Activated CD8-positive, alpha-beta memory T cell treated with anti-CD3 and anti-CD28 coated beads for 24 hours (primary cell): ENCODE measurements around the gene RNU6-8.

Experiments used
- DNase-seq: peaks from one replicate; pipeline ENCODE4 v3.0.0-alpha.2; 2020

The RNU6-8 gene

DNA sequence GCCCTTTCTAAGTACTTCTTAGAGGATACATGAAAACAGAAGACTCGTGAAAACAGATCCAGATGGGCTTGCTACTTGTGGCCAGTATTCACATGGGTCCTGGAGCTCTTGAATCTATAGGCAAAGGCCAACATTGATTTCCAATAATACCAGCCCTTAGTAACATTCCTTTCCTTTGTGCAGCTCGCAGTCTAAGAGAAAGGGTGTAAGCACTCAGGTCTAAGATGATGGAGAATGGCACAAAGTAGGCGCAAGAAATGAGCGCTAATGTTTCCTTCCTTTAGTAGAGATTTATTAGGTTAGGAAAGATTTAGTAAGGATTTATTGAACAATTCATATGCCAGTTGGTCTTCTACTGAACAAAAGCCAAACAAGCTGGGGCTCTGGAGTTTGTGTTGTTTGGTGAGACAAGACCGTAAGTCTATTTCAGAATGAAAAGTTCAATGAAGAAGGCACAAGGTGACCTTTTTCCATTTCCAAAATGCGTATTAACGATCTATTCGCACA is 525 bp downstream of the RNU6-8 start:
- peak; percentile 56 for DNase-seq

DNA sequence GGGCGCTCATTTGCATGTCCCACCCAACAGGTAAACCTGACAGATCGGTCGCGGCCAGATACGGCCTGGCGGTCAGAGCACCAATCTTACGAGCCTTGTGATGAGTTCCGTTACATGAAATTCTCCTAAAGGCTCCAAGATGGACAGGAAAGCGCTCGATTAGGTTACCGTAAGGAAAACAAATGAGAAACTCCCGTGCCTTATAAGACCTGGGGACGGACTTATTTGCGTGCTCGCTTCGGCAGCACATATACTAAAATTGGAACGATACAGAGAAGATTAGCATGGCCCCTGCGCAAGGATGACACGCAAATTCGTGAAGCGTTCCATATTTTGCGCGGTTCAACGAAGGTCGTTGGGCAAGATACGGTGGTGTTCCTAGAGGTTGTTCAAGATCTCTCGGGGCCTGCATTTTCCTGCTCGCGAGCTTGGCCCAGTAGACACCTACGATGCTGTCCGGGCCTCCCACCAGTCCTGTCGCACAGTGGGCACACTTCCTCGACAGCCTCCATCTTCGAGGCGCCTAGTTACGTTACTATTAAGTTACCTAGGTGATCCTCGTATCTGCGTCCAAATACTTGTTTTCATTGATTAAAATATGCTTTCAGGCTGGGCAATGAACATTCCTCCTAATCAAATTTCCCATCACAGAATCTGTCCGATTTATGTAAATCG is 1.1 kb downstream of the RNU6-8 start, which contains the start of gene RNU6-7:
TSS of gene RNU6-7 (plus strand) at position 230 of the 675 bp plus-strand sequence.
- peak; percentile 85 for DNase-seq

DNA sequence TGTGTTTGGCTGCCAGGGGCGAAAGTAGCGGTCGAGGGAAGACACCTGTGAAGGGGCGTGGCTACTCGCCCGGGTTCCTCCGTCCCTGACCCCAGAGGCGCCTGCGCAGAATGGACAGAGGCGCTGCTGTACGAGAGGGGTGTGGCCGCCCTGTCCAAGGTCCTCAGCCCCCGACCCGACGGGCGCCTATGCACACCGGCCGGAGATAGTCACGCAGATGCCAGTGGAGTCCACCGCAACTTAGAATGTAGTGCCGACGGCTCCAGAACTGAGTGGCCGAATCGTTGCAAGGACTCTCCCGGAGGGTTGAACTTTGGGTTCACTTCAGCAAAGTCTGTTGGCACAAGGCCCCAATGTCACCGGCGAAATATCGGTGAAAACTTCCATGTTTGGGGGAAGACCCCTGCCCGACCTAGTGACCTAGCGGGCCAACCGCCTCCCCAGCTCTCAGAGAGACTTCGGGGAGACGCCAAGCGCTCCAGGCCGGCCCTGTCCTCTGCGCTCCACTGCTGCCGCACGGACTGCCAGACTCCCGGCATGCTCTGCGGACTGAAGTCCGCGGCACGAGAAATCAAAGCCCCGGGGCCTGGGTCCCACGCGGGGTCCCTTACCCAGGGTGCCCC is 1.8 kb downstream of the RNU6-8 start:
- peak; percentile 90 for DNase-seq

DNA sequence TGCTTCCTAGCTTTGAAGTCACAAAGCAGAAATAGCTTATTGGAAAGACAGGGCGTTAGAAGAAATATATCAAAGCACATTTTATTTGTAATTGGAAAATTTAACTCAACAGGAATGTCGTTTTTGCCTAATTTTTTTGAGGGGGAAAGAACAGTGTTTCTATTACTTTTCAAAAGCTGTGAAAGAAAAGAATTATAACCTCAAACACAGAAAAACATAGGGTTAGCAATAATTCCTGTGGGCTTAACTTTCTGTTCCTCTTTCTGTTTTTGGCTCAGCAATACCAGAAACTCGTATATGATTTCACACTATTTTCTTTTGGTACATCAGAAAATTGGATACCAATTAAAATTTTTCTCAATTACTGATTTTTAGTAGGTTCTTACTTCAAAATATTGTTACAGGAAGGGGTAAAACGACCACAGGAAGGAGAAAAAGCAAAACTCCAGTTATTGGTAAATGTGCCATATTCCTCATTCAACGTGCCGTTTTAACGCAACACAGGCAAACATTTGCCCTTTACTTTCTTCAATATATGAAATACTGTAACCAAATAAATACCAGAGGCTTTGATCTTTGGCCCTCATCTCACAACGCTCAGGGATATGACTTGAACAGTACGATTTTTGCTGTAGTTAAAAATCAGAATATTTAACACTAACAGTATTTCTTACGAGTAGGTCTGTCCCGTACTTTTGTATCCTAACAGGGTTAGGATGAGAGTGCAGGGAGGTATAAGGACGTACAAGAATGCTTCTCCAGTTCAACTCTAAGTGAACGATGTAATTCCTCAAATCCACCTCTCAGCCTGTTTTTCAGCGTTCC is 2.5 kb downstream of the RNU6-8 start:
- no peak for DNase-seq

DNA sequence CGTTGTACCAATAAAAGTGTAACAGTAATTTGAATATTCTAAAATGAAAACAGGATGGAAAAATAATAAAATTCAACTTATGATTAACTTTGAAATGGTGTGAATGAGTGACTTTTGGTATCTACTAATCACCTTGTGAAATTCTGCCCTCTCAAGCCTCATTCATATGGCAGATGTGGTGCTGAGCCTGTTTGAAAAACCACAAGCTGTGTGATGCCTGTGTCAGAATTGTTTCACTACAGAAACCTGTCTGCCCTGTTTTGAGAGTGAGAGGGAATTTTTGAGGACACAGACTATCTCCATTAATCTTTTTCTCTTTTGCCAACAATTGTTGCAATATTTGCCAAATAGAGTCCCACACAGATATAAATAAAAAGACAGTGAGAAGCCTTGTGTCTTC is 5.2 kb downstream of the RNU6-8 start:
- no peak for DNase-seq

DNA sequence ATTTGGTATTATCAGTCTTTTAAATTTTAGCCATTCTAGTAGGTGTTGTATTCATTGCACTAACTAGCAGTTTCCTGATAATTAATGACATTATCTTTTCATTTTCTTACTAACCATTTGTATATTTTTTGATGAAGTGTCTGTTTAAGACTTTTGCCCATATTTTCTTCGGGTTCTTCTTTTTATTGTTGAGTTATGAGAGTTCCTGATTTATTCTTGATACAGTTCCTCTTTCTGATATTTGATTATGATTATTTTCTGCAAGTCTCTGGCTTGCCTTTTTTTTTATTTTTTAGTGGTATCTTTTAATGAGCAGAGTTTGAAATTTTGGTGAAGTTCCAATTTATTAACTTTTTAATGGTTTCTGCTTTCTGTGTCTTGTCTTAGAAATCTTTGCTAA is 7.4 kb downstream of the RNU6-8 start:
- DNase-seq = no peak

DNA sequence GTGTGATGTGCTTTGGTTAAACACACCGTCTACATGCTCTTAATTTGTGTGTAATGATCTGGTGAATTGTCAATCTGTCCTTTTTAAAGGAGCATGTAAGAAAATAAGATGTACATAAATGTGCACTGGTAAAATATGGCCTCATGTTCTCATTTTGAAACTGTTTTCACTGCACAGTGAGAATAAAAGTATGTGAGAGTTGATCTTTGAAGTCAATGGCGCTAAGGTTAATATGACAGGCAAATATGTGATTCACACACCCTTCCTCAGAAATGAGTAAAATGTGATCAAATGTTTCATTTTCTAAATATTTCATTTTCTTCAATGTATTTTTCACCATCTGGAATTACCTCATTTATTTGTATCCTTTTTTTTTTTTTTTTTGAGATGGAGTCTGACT is 9.5 kb downstream of the RNU6-8 start:
- DNase-seq = no peak

DNA sequence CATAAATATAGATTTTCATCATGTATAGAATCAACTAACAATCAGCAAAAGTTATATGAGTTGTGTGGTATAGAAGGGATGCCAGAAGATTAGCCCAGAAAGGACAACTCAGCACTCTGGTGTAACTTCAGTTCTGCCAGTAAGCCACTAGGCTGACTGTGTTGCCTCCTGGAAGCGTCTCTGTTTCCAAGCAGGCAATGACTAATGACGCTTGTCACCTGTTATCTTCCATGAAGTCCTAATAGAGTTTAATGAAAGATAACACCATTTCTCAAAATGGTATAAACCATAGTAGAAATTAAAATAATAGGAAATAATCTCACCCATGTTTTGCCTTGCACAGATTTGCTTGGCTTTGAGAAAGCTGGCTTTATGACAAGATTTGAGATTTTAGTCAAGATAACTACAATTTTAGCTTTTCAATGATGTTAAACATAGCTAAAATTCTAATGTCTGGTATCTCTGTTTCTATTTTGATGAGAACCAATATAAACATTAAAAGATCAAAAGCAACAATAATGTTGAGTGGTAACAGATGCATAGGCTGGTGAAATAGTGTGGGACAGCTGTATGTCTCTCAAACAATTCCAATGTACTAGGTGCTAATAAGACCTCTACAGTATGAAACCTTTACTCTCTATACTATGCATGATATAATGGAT is 10.2 kb downstream of the RNU6-8 start:
- DNase-seq = no peak

DNA sequence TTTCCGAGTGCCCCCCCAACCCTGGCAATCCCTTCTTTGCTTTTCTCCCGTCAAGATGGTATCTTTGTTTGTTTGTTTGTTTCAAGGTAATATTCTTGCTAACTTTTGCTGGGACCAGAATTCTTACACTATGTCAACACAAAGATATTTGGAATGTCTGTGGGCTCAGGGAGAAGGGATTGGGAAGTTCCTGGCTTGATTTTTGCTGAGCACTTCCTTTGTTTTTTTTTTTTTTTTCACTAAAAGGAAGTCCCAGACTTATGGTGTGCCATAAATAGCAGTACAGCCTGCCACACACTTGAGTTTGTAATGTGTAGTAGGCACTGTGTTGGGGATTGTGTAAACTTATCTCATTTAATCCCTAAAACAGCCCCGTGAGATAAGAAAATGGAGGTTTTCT is 12.4 kb downstream of the RNU6-8 start:
- no peak for DNase-seq

DNA sequence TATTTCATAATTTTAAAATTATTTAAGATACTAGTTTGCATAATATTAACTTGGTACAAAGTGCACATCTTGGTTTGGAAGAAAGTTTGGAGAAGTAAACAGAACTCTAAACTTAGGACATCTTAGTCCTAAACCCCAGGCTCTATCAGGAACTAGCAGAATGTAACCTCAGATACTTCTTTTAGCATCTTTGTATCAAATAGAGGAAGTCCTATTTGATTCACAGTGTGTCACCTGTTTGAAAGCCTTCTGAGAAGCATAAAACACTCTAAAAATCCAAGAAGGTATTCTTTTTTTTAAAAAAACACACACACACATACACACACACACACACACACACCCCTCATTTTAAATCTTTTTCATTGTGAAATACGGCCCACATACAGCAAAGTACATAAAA is 13.3 kb downstream of the RNU6-8 start:
- DNase-seq = no peak

DNA sequence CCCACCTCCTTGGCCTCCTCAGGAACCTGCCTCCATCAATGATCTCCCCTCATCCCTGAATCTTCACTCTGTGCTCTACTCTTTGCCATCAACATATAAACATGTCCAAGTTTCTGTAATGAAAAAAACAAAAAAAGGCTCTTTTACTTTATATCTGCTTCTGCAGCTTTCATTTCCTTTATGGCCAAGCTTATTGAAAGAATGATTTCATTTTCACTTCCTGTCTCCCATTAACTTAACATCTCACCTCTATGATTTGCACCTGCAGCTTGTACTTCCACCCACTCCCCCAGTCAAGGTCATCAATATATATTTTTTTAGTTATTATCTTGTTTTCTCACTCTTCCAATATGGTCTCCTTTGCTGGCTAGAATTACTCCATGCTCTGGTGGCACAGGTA is 16.8 kb downstream of the RNU6-8 start:
- no peak for DNase-seq

DNA sequence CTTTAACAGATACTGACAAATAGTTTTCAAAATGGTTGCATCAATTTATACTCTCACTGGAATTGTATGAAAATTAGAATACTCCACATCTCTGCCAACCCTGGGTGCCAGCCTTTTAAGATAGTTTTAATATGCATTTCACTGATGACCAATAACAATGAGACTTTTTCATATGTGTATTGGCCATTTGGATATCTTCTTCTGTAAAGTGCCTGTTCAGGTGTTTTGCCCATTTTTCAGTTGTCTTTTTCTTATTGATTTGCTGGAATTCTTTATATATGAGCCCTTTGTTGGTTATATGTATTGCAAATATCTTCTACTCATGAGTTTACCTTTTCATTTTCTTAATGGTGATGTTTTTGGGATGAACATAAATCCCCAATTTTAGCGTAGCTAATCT is 18.0 kb downstream of the RNU6-8 start:
- DNase-seq = no peak

DNA sequence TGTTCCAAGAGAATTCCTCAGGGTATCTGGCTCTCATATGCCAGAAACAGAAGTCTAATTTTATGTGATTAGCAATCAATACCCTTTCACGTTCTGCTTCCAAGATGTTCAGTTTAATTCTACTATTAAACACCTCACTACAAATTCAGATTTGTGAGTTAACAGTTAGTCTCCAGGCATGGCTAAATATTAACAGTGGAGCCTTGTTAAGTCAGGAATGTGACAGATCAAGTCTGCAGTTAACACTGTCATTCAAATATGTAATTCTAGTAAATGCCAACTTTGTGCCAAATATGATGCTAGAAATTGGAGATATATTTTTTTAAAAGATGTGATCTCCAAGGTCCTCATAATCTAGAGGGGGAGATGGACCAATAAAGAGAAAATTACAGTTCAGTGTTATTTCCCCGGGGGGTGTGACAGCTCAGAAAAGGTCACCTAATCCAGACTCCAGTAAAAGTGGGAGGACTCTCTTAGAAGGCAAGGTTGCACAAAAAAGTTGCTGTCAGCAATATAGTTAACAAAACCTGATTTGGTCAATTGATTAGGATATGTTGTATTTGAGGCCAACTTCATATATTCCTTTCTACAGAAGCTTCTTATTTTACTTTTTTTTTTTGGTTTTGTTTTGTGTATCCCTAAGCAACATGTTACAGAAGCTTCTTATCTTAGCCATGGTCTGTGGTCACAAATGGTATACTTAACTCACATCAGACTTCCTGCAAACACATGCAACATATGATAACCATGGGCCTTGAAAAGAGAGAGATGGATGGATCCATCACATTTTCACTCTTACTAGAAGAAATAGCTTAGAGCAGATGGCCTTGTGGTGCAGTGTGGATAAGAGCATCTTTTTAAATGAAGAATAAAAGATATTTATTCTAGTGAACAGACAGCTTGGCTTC is 19.7 kb downstream of the RNU6-8 start:
- DNase-seq = no peak

DNA sequence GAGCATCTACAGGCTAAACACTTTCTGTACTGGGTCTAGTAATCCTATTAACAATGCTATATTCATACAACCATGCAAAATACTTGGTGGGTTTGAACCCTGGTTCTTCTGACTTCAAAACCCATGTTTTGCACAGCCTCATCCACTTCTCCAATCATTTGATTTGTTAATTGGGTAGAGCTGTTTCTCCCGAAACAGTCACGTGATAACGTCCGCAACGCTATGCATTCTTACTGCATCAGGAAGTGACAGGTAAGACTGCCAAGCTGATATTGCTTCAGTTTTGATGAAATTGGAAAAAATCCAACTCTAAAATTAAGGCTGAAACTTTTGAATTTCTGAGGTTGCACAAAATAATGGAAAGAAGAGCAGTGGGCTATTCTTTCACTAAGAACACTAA is 31.6 kb downstream of the RNU6-8 start:
- no peak for DNase-seq

DNA sequence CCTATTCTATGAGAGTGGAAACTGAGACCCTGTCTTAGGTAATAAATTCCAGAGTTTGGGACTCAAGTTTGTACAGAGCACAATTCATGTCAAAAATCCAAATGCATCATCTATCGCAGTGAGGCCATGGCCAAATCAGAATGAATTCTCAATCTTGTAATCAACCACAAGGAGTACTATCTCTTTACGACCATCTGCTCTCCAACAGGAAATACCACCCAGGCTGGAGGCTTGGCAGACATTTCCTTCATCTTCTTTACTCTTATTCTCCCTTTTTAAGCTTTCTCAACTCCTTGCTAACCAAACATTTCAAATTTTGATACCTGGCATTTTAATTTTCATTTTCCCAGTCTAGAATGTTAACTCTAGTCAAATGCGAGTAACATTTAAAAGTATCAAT is 33.9 kb downstream of the RNU6-8 start:
- DNase-seq = no peak

DNA sequence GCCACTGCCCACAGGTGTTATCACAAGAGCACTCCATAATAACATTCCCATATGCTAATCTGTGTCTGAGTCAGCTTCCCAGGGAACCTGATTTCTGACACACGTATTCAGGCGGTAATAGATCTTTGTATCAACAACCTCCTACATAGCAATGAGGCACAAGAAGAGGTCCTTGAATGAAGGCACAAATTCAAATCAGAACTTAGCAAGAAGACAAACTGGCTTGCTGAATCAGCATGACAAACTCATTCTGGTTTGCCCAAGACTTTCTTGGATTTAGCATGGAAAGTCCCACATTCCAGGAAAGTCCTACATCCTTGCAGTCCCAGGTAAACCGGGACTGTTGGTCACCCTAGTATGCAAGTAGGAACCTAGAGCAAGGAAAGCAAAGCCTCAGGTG is 35.2 kb downstream of the RNU6-8 start:
- DNase-seq = no peak

DNA sequence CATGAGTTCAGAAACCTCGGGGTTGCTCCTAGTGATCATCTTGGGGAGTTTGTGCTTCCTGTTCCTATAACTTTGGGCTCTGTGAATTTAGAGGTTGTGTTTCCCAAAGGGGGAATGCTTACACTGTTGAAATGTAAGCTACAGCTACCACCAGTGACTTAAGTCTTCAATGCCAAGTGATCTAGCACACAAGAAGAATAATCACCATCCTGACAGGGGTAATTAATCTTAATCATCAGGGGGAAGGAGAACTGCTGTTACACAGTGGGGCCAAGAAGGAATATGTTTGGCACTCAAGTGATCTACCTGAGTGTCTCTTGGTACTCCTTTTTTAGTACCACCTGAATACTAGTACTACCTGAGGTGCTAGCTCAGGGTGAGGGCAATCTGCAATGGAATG is 36.1 kb downstream of the RNU6-8 start:
- no peak for DNase-seq

DNA sequence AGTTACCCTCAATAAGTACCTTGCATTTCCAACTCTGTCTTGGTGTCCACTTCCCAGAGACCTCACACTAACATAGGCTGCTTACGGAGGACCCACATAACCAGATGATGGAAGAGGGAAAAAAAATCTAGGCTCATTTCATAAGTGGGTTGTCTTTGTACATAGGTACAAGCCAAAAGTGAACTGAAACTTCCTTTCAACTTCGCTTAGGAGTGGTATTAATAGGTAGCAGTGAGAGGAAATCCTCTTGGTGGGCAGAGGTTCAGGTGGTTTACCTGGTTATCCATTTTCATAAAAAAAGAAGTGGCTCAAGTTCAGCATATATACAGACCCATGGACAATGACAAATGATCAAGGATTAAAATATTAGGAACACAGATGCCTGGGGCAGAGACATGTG is 37.0 kb downstream of the RNU6-8 start:
- DNase-seq = no peak
